Cardiac muscle cell (in vitro differentiated cells and primary cell): ENCODE measurements around the gene GTF2H1. TPM values are rescaled to one million over a fixed set of nuclear protein-coding genes. Genes with fewer than 3 reads are reported as not detected.
A peak's percentile ranks its signal among the peaks of the same experiment; 100 is the strongest.

Experiments
- DNase-seq, 2 donors: peaks; one replicate each; pipeline versions ENCODE4 v3.0.0 to v3.0.0-alpha.2; 2010 to 2017; ENCODE audit warnings: low read depth in 1 of 2, low spot score in 1 of 2
- H3K27ac ChIP-seq: fragments of 200-600 bp; sonication (generic); 2 replicates; pipeline ENCODE4 v1.5.1; 2016
- H3K27me3 ChIP-seq: fragments of 200-600 bp; sonication (generic); 2 replicates; pipeline ENCODE4 v1.6.0; 2016; ENCODE audit warnings: control low read depth
- H3K36me3 ChIP-seq: fragments of 200-600 bp; sonication (generic); 2 replicates; pipeline ENCODE4 v1.5.1; 2016; ENCODE audit warnings: control low read depth
- H3K4me1 ChIP-seq: fragments of 200-600 bp; sonication (generic); 2 replicates; pipeline ENCODE4 v1.8.1; 2017; ENCODE audit warnings: low read depth, mild to moderate bottlenecking, mixed run types
- H3K4me3 ChIP-seq: fragments of 200-600 bp; sonication (generic); 2 replicates; pipeline ENCODE4 v1.5.1; 2016; ENCODE audit warnings: mild to moderate bottlenecking
- H3K9me3 ChIP-seq: fragments of 200-600 bp; sonication (generic); 2 replicates; pipeline ENCODE4 v1.5.1; 2017; ENCODE audit warnings: low read depth, mild to moderate bottlenecking, control low read depth
- polyA plus RNA-seq: library from polyadenylated mRNA; unstranded; fragments of >200 nt; fragmentation: Nextera tagmentation; extraction: Ambion mirVana; gene quantifications from 2 replicates; pipeline ENCODE4 v1.2.1, GENCODE V29; 2016
- total RNA-seq: library from RNA; depleted of rRNA; stranded (reverse); fragments of >200 nt; gene quantifications from 2 replicates; pipeline ENCODE4 v1.2.3, GENCODE V29; 2016
- TF ChIP-seq, protein P1 (sequence below): IDR thresholded peaks from 2 replicates; pipeline ENCODE4 v1.5.1; 2012; ENCODE audit warnings: low read depth, mild to moderate bottlenecking, low read length

Gene GTF2H1
- total and polyA plus RNA-seq, 2 experiments from 2014 or later = 24.6 to 25.8 TPM

DNA sequence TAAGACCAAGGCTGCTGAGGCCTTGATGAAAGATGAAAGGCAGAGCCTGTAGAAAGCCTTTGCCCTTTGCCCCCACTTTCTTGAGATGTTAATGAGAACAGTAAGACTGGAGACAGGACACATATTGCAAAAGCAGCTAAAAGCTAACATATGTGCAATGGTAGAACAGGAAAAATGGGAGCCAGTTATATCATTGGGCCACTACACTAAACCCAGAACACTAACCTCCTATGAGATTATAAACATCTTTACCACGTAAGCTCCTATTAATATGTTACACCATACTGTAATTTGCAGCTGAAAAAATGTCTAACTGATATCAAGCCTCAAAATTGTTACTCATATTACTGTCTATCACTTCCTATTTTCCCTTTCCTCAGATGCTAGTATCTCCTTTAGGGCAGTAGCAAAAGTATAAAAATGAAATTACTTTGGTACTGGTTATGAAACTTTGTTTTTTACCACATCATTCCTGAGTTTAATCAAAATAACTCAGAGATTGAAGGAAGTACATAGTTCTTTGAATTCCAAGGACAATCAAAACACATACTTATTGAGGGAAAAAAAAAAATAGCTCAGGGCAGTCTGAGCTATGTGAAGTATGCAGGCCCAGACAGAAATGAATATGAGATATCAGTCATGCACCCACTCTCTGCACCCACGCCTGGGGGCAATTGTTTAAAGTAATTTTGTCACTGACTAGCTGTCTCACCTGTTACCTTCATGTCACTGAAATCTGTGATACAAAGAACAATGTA lies 9.5 kb upstream of the GTF2H1 start:
- H3K27ac ChIP-seq = peak overlapping the region; percentile 71
- TF ChIP-seq, protein P1, sequence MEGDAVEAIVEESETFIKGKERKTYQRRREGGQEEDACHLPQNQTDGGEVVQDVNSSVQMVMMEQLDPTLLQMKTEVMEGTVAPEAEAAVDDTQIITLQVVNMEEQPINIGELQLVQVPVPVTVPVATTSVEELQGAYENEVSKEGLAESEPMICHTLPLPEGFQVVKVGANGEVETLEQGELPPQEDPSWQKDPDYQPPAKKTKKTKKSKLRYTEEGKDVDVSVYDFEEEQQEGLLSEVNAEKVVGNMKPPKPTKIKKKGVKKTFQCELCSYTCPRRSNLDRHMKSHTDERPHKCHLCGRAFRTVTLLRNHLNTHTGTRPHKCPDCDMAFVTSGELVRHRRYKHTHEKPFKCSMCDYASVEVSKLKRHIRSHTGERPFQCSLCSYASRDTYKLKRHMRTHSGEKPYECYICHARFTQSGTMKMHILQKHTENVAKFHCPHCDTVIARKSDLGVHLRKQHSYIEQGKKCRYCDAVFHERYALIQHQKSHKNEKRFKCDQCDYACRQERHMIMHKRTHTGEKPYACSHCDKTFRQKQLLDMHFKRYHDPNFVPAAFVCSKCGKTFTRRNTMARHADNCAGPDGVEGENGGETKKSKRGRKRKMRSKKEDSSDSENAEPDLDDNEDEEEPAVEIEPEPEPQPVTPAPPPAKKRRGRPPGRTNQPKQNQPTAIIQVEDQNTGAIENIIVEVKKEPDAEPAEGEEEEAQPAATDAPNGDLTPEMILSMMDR = no peak
- peak in 1 of 2 donors; percentile 65 for DNase-seq

DNA sequence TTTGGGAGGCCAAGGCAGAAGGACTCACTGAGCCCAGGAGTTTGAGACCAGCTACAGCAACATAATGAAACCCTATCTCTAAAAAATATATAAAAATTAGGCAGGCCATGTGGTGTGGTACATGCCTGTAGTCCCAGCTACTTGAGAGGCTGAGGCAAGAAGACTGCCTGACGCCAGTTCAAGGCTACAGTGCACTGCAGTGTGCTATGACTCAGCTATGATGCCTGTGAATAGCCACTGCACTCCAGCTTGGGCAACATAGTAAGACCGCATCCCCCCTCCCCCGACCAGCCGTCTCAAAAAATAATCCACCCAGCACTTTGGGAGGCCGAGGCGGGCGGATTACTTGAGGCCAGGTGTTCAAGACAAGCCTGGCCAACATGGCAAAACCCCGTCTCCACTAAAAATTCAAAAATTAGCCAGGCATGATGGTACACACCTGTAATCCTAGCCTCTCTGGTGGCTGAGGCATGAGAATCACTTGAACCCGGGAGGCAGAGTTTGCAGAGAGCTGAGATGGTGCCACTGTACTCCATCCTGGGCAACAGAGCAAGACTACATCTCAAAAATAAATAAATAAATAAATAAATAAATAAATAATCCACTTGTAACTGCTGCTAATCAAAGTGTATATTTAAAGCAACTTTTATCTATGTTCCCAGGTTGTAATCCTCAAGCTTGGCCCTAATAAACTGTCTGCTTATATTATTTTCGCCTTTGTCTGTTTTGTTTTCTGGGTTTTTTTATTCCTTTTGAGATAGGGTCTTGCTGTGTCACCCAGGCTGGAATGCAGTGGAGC lies 8.2 kb upstream of the GTF2H1 start:
- Histone ChIP-seq H3K27ac (no peak overlapping the region), H3K27me3 (no peaks in the 10 kb centered on the region), H3K36me3 (peaks cover 13% of the 10 kb centered on the region), H3K4me1 (peaks cover 18% of the 10 kb centered on the region), H3K9me3 (no peaks in the 10 kb centered on the region), H3K4me3 (no peak overlapping the region)
- DNase-seq = peak in 1 of 2 donors; percentile 34
- TF ChIP-seq, protein P1 = no peak

More for the DNA sequence above, 9.5 kb upstream of the GTF2H1 start:
- H3K4me3 ChIP-seq = no peak overlapping the region
- peaks cover 25% of the 10 kb centered on the region for H3K36me3 ChIP-seq
- H3K9me3 ChIP-seq = no peaks in the 10 kb centered on the region
- H3K4me1 ChIP-seq = peaks cover 11% of the 10 kb centered on the region
- H3K27me3 ChIP-seq = no peaks in the 10 kb centered on the region

DNA sequence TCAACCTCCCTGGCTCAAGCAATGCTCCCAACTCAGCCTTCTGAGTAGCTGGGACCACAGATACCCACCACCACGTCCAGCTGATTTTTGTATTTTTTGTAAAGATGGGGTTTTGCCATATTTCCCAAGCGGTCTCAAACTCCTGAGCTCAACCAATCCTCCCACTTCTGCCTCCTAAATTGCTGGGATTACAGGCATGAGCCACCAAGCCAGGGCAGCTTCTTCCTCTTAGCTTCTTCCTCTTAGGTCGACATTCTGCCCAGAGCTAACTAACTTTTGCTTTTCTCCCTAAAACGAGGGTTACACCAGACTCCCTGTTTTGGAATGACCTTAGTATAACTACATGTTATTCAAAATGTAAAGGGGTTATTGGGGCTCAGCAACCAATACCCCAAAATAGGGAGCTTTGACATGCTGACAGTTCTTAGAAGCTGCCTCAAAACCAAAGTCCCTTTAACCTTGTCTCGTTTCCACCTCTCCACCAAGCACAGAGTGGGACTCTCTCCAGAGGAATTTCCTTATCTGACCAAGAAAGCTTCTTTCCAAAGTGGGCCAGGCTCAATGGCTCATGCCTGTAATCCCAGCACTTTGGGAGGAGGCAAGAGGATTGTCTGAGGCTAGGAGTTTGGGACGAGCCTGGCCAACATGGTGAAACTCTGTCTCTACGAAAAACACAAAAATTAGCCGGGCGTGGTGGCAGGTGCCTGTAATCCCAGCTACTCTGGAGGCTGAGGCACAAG lies 7.4 kb upstream of the GTF2H1 start:
- peaks cover 18% of the 10 kb centered on the region for H3K4me1 ChIP-seq
- H3K36me3 ChIP-seq = peaks cover 6% of the 10 kb centered on the region
- peak overlapping the region; percentile 51 for H3K27ac ChIP-seq
- TF ChIP-seq, protein P1 = no peak
- no peaks in the 10 kb centered on the region for H3K27me3 ChIP-seq
- no peaks in the 10 kb centered on the region for H3K9me3 ChIP-seq
- H3K4me3 ChIP-seq = no peak overlapping the region
- peak; percentile 9 to 30 for DNase-seq

DNA sequence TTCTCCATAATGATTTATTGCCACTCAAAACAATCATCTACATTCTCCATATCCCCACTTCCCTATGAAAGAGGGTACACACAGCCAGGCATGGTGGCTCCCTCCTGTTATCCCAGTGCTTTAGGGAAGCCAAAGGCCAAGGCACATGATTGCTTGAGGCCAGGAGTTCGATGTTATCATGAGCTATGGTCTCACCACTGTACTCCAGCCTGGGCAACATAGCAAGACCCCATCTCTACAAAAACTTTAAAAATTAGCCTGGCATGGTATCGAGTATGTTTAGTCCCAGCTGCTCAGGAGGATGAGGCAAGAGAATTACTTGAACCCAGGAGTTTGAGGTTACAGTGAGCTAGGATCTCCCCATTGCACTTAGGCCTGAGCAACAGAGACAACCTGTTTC lies 6.5 kb upstream of the GTF2H1 start:
- TF ChIP-seq, protein P1 = no peak
- H3K27ac ChIP-seq = no peak overlapping the region
- no peak for DNase-seq
- H3K4me1 ChIP-seq = peaks cover 18% of the 10 kb centered on the region
- H3K9me3 ChIP-seq = no peaks in the 10 kb centered on the region
- H3K27me3 ChIP-seq = no peaks in the 10 kb centered on the region
- H3K36me3 ChIP-seq = no peaks in the 10 kb centered on the region
- H3K4me3 ChIP-seq = no peak overlapping the region

DNA sequence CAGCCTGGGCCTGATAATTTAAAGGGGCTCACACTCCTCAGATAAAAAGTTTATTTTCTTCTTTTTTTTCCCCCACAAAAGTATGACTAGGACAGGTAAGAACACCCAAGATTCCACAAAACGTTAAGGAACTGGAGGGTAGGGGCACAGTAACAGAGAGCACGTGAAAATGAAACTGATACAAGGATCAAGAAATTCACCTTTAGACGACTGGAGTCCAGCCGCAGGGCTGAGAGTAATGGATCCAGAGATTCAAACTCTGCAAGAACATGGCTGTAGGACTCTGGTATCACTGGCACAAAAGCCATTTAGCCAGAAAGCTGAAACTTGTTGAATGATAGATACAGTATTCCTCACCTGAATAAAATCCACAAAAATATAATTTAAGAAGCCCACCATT lies 4.8 kb upstream of the GTF2H1 start:
- Histone ChIP-seq H3K27me3 (no peaks in the 10 kb centered on the region), H3K27ac (no peak overlapping the region), H3K4me1 (peaks cover 12% of the 10 kb centered on the region), H3K36me3 (no peaks in the 10 kb centered on the region), H3K4me3 (no peak overlapping the region), H3K9me3 (no peaks in the 10 kb centered on the region)
- TF ChIP-seq, protein P1 = no peak
- DNase-seq = no peak
